WI38 (cell line): ENCODE measurements around the gene PCYT1A.

Experiments used
- H3K4me3 ChIP-seq: 2 replicates; pipeline ENCODE4 v1.5.1; 2011; ENCODE audit warnings: low read depth, mild to moderate bottlenecking, control low read depth, low read length
- CTCF ChIP-seq: IDR thresholded peaks from 2 replicates; pipeline ENCODE4 v1.5.1; 2012; ENCODE audit warnings: low read depth, mild to moderate bottlenecking, control low read depth, low read length

The PCYT1A gene

GRCh38 chr3:196268284-196269163 lies 19.0 kb downstream of the PCYT1A start:
- no peak for TF ChIP-seq CTCF

DNA sequence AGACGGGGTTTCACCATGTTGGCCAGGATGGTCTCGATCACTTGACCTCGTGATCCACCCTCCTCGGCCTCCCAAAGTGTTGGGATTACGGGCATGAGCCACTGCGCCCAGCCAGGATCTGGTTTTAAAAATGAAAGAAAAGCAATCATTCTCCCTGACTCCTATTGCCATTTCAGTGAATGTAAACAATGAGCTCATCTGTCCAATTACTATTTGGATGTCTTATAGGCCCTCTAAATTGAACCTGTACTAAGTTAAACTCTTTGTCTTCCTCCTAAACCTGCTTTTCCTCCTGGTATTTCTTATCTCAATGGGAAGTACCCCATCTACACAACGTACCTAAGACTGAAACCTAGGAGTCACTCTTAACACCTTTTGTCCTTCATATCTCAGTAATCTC lies 23.7 kb downstream of the PCYT1A start:
- H3K4me3 ChIP-seq, result no peak overlapping the region
- TF ChIP-seq CTCF, result no peak

More at GRCh38 chr3:196268284-196269163, 19.0 kb downstream of the PCYT1A start:
- H3K4me3 ChIP-seq, result no peak overlapping the region

DNA sequence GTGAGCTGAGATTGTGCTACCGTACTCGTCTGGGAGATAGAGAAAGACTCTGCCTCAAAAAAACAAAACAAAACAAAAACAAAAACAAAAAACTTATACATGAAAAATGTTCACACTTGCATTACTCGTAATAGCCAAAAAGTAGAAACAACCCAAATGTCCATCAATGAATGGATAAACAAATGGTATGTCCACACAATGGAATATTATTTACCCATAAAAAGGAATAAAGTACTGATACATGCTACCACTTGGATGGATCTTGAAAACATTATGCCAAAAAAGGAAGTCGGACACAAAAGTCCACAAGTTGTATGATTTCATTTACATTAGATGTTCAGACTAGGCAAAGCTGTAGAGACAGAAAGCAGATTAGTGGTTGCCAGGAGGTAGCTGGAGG lies 26.7 kb downstream of the PCYT1A start:
- H3K4me3 ChIP-seq, result no peak overlapping the region
- TF ChIP-seq CTCF, result no peak

- no peak overlapping the region for H3K4me3 ChIP-seq
- no peak for TF ChIP-seq CTCF
Observed at GRCh38 chr3:196255776-196256175, 31.8 kb downstream of the PCYT1A start.

DNA sequence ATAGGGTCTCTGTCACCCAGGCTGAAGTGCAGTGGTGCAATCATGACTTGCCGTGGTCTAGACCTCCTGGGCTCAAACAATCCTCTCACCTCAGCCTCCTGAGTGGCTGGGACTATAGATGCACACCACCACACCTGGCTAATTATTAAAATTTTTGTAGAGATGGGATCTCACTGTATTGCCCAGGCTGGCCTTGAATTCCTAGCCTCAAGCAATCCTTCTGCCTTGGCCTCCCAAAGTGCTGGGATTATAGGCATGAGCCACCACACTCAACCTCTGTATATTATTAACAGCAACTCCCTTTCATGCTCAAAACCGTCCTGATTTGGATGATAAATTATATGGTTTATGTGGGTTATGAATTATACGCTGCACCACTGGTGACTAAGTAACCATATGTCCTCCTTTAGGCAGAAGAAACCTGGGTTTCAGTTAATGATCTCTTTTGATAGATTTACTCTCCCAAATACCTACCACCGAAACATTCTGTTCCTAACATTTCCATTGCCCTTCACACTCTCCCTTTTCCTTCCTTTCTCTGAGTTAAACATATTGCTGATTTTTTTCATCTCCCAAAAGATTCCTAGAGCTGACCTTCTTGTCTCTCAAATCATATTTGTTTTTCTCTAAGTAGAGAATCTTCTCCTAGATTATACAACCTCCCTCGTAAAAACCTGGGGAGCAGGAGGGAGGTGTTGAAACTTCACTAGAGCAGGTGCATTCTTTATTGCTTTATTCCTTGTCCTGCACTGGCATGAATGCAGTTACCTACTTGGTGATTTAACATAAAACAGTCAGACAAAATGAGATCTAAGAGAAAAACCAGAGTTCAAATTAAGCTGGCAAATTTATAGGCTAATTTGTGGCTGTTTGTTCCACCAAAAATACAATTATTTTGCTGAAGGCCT lies 32.9 kb downstream of the PCYT1A start:
- no peak overlapping the region for H3K4me3 ChIP-seq
- no peak for TF ChIP-seq CTCF

DNA sequence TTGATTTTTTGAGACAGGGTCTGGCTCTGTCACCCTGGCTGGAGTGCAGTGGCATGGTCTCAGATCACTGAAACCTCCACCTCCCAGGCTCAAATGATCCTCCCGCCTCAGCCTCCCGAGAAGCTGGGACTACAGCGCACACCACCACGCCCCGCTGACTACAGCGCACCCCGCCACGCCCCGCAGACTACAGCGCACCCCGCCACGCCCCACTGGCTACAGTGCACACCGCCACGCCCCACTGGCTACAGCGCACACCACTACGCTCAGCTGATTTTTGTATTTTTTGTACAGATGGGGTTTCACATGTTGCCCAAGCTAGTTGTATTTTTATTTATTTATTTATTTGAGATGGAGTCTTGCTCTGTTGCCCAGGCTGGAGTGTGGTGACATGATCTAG lies 35.6 kb downstream of the PCYT1A start:
- no peak overlapping the region for H3K4me3 ChIP-seq
- no peak for TF ChIP-seq CTCF
